HG03175 (cell line): ENCODE results near the gene SSR4.

ENCODE experiments used
- ATAC-seq: cut with Tn5 transposase; IDR thresholded peaks from one replicate; pipeline ENCODE4 v1.9.1; 2021; ENCODE audit warnings: mild to moderate bottlenecking, moderate library complexity; ENCODE audit not compliant: unreplicated experiment

SSR4 gene

GRCh38 chrX:153780678-153781427 is 13.6 kb upstream of the SSR4 start, which contains the start of gene SRPK3:
Gene SRPK3 (plus strand): TSS chrX:153781041. CDS start chrX:153781087, 46 bp downstream.
- no peak for ATAC-seq

- ATAC-seq: no peak
Observed at GRCh38 chrX:153781428-153782047, 12.9 kb upstream of the SSR4 start.

GRCh38 chrX:153782313-153782712 is 12.2 kb upstream of the SSR4 start:
- no peak for ATAC-seq

GRCh38 chrX:153782871-153783270 is 11.6 kb upstream of the SSR4 start:
- ATAC-seq: no peak

- ATAC-seq: no peak
Observed at GRCh38 chrX:153783378-153784013, 11.0 kb upstream of the SSR4 start.

GRCh38 chrX:153784325-153784967 is 10.0 kb upstream of the SSR4 start:
- no peak for ATAC-seq

- ATAC-seq: no peak
Observed at GRCh38 chrX:153786669-153787068, 7.8 kb upstream of the SSR4 start.

- ATAC-seq: no peak
Observed at GRCh38 chrX:153789654-153790053, 4.8 kb upstream of the SSR4 start.

GRCh38 chrX:153791104-153791852 is 3.2 kb upstream of the SSR4 start:
- ATAC-seq: no peak

- no peak for ATAC-seq
Observed at GRCh38 chrX:153792368-153792767, 2.1 kb upstream of the SSR4 start.

- ATAC-seq: no peak
Observed at GRCh38 chrX:153793291-153793690, 1.2 kb upstream of the SSR4 start.

GRCh38 chrX:153794897-153795816 is 689 bp downstream of the SSR4 start:
- ATAC-seq: no peak

GRCh38 chrX:153797415-153798015 is 3.0 kb downstream of the SSR4 start:
- ATAC-seq: no peak

- ATAC-seq: no peak
Observed at GRCh38 chrX:153799326-153799725, 4.9 kb downstream of the SSR4 start.

GRCh38 chrX:153800177-153800722 is 5.8 kb downstream of the SSR4 start:
- no peak for ATAC-seq

GRCh38 chrX:153800746-153801145 is 6.3 kb downstream of the SSR4 start:
- no peak for ATAC-seq

- no peak for ATAC-seq
Observed at GRCh38 chrX:153801669-153802068, 7.2 kb downstream of the SSR4 start.

GRCh38 chrX:153802513-153803045 is 8.1 kb downstream of the SSR4 start:
- ATAC-seq: no peak
